ENCODE data around the gene SLC16A2.
"Not testable (repeated sequence)": the region's sequence is repeated elsewhere in the genome, so short reads cannot be mapped to it uniquely, and the experiment has no call there.

Gene SLC16A2

GRCh38 chrX:74510401-74510800, 89.1 kb downstream of the SLC16A2 start:
- DNase-seq: no peak

- no peak for DNase-seq
These were observed 90.4 kb downstream of the SLC16A2 start for GRCh38 chrX:74511704-74512103.

GRCh38 chrX:74514384-74514783, 93.1 kb downstream of the SLC16A2 start:
- DNase-seq: peak; percentile 32

- DNase-seq: no peak
These were observed 94.1 kb downstream of the SLC16A2 start for GRCh38 chrX:74515356-74515755.

- not testable (repeated sequence) for DNase-seq
These were observed 94.7 kb downstream of the SLC16A2 start for GRCh38 chrX:74516013-74516412.

- no peak for DNase-seq
These were observed 98.6 kb downstream of the SLC16A2 start for GRCh38 chrX:74519870-74520269.

GRCh38 chrX:74520291-74520690, 99.0 kb downstream of the SLC16A2 start:
- no peak for DNase-seq

GRCh38 chrX:74520896-74521295, 99.6 kb downstream of the SLC16A2 start:
- DNase-seq: no peak

GRCh38 chrX:74521961-74522751, 100.9 kb downstream of the SLC16A2 start:
- DNase-seq: peak; percentile 51

GRCh38 chrX:74523224-74523623, 101.9 kb downstream of the SLC16A2 start:
- DNase-seq: peak; percentile 64

- DNase-seq: peak; percentile 6
These were observed 102.8 kb downstream of the SLC16A2 start for GRCh38 chrX:74523870-74524735.

- peak; percentile 23 for DNase-seq
These were observed 103.8 kb downstream of the SLC16A2 start for GRCh38 chrX:74525116-74525515.

GRCh38 chrX:74526764-74527163, 105.5 kb downstream of the SLC16A2 start:
- DNase-seq: peak; percentile 51

GRCh38 chrX:74527350-74527749, 106.1 kb downstream of the SLC16A2 start:
- DNase-seq: no peak

- DNase-seq: no peak
These were observed 108.0 kb downstream of the SLC16A2 start for GRCh38 chrX:74529311-74529710.

- DNase-seq: no peak
These were observed 109.8 kb downstream of the SLC16A2 start for GRCh38 chrX:74531081-74531480.

GRCh38 chrX:74534569-74535038, 113.3 kb downstream of the SLC16A2 start:
- DNase-seq: peak; percentile 6

GRCh38 chrX:74535086-74535407, 113.8 kb downstream of the SLC16A2 start:
- DNase-seq: no peak

- DNase-seq: peak; percentile 74
These were observed 114.3 kb downstream of the SLC16A2 start for GRCh38 chrX:74535408-74536151.

- DNase-seq: peak; percentile 87
These were observed 115.0 kb downstream of the SLC16A2 start for GRCh38 chrX:74536152-74536831.

- peak; percentile 45 for DNase-seq
These were observed 115.6 kb downstream of the SLC16A2 start for GRCh38 chrX:74536832-74537371.

- DNase-seq: no peak
These were observed 119.4 kb downstream of the SLC16A2 start for GRCh38 chrX:74540635-74541249.

Measured in NCI-H226 (cell line).